Endothelial cell of umbilical vein (primary cell): Measurements from ENCODE around the gene KLK1. TPM values are rescaled to one million over a fixed set of nuclear protein-coding genes. Genes with fewer than 3 reads are reported as not detected.

Experiments used
- BruUV-seq: library from RNA; stranded (reverse); fragments of 400-500 nt; replicated peaks from 2 replicates; lab custom pipeline; 2021; lab: Mats Ljungman, UMichigan
- CTCF ChIA-PET: fragments of 300-600, 350-600 bp; sonication (Branson Sonifier 250); formaldehyde crosslinking; loops from one replicate; lab custom pipeline; 2021; ENCODE audit warnings: antibody characterized with exemption, inconsistent platforms; lab: Charles Lee
- POLR2A ChIA-PET: fragments of 300-600, 350-600 bp; sonication (Branson Sonifier 250); formaldehyde crosslinking; loops from one replicate; lab custom pipeline; 2021; ENCODE audit warnings: antibody characterized with exemption, inconsistent platforms; lab: Charles Lee
- DNase-seq: peaks from one replicate; pipeline ENCODE4 v3.0.0-alpha.2; 2011; ENCODE audit warnings: low read depth, low spot score
- FAIRE-seq: peaks from 2 replicates; lab custom pipeline; 2011; peaks lifted over from hg19 to GRCh38; lab: Jason Lieb, UNC
- H2AFZ ChIP-seq: 2 replicates; pipeline ENCODE4 v1.6.0; 2012; ENCODE audit warnings: low read depth, low read length, control low read depth, inconsistent platforms
- H3K27ac ChIP-seq: 2 replicates; pipeline ENCODE4 v1.5.1; 2011; ENCODE audit warnings: low read depth, mild to moderate bottlenecking, control low read depth, low read length, moderate library complexity; ENCODE audit not compliant: insufficient read depth
- H3K27me3 ChIP-seq, 2 experiments: 2 replicates each; pipeline versions ENCODE4 v1.6.0 to v1.6.1; 2011; ENCODE audit warnings: low read length in 2 of 2, mixed read lengths in 1 of 2; ENCODE audit not compliant: control insufficient read depth in 2 of 2, insufficient read depth in 2 of 2
- H3K36me3 ChIP-seq, 2 experiments: 2 replicates in 1 of 2; 3 replicates in 1 of 2; pipeline ENCODE4 v1.5.1; 2011; ENCODE audit warnings: low read length in 2 of 2, mild to moderate bottlenecking in 1 of 2, moderate library complexity in 1 of 2; ENCODE audit not compliant: control insufficient read depth in 2 of 2, insufficient read depth in 2 of 2; ENCODE audit errors: extremely low read depth in 1 of 2
- H3K4me1 ChIP-seq: 3 replicates; pipeline ENCODE4 v1.5.1; 2011; ENCODE audit warnings: mild to moderate bottlenecking, low read length; ENCODE audit not compliant: control insufficient read depth, insufficient read depth; ENCODE audit errors: extremely low read depth
- H3K4me2 ChIP-seq: 2 replicates; pipeline ENCODE4 v1.6.1; 2011; ENCODE audit warnings: low read length, control low read depth, mixed read lengths; ENCODE audit not compliant: insufficient read depth
- H3K4me3 ChIP-seq, 3 experiments: fragments of 200-600 bp in 1 of 3; sonication (generic), shearing (Covaris generic) in 1 of 3; replicated peaks in 1 of 3; 2 replicates each; pipeline ENCODE4 v1.5.1; 2011 to 2016; ENCODE audit warnings: control low read depth in 3 of 3, low read length in 3 of 3, mild to moderate bottlenecking in 2 of 3, inconsistent platforms in 1 of 3, low read depth in 1 of 3, moderate library complexity in 1 of 3; ENCODE audit not compliant: insufficient read depth in 1 of 3
- H3K79me2 ChIP-seq: 2 replicates; pipeline ENCODE4 v1.6.0; 2012; ENCODE audit warnings: low read length, inconsistent platforms; ENCODE audit not compliant: control insufficient read depth, insufficient read depth
- H3K9ac ChIP-seq: replicated peaks from 2 replicates; pipeline ENCODE3; 2011; ENCODE audit warnings: low read length, control low read depth; ENCODE audit not compliant: insufficient read depth; ENCODE audit errors: extremely low read depth
- H3K9me1 ChIP-seq: replicated peaks from 3 replicates; pipeline ENCODE4 v1.6.0; 2011; ENCODE audit warnings: mild to moderate bottlenecking, low read length; ENCODE audit not compliant: control insufficient read depth, insufficient read depth; ENCODE audit errors: extremely low read depth
- H3K9me3 ChIP-seq: replicated peaks from 2 replicates; pipeline ENCODE4 v1.5.1; 2012; ENCODE audit warnings: low read length, inconsistent platforms; ENCODE audit not compliant: control insufficient read depth, insufficient read depth
- H4K20me1 ChIP-seq: replicated peaks from 2 replicates; pipeline ENCODE3; 2011; ENCODE audit warnings: mild to moderate bottlenecking, low read length; ENCODE audit not compliant: control insufficient read depth, insufficient read depth; ENCODE audit errors: extremely low read depth
- CTCF ChIP-seq, 2 donors: IDR thresholded peaks; 1 replicate in 1 of 2; 2 replicates in 1 of 2; pipeline ENCODE4 v1.5.1; 2011; ENCODE audit warnings: low read length in 2 of 2, mild to moderate bottlenecking in 2 of 2, moderate library complexity in 2 of 2, control low read depth in 1 of 2, inconsistent platforms in 1 of 2, low read depth in 1 of 2; ENCODE audit not compliant: insufficient read depth in 1 of 2; ENCODE audit errors: extremely low read depth in 1 of 2
- FOS ChIP-seq: IDR thresholded peaks from 2 replicates; pipeline ENCODE4 v1.6.1; 2011; ENCODE audit warnings: mild to moderate bottlenecking, low read length, moderate library complexity, borderline replicate concordance; ENCODE audit not compliant: insufficient read depth
- GATA2 ChIP-seq: IDR thresholded peaks from 2 replicates; pipeline ENCODE4 v1.7.0; 2011; ENCODE audit warnings: low read depth, mild to moderate bottlenecking, moderate library complexity, mixed read lengths, low read length; ENCODE audit not compliant: insufficient read length, insufficient read depth
- JUN ChIP-seq: IDR thresholded peaks from 2 replicates; pipeline ENCODE4 v1.6.1; 2011; ENCODE audit warnings: borderline replicate concordance, low read depth; ENCODE audit not compliant: insufficient read length, insufficient read depth
- MAX ChIP-seq: IDR thresholded peaks from 2 replicates; pipeline ENCODE4 v1.6.1; 2011; ENCODE audit not compliant: insufficient read depth, insufficient read length
- MYC ChIP-seq: IDR thresholded peaks from one replicate; pipeline ENCODE4 v1.6.1; 2011; ENCODE audit warnings: mild to moderate bottlenecking, low read depth, low read length
- POLR2A ChIP-seq: IDR thresholded peaks from 2 replicates; pipeline ENCODE4 v1.6.1; 2012; ENCODE audit warnings: low read depth, mild to moderate bottlenecking, control low read depth, low read length
- dilution Hi-C: fragments of 300-500 bp; cut with MboI; formaldehyde crosslinking; loops from one replicate; pipeline ENCODE4 v1.15.0; 2019; ENCODE audit warnings: low sequenced_read_pairs; ENCODE audit not compliant: extremely low pct_ligation_motif_present
- intact Hi-C: fragments of 100-400 bp; cut with micrococcal nuclease; formaldehyde crosslinking; loops from one replicate; pipeline ENCODE4 v1.10.0; 2022
- polyA plus RNA-seq, 4 experiments: library from polyadenylated mRNA; depleted of rRNA in 3 of 4; stranded (reverse) in 3 of 4; unstranded in 1 of 4; fragments of >200 nt; gene quantifications; 2 replicates each; pipeline versions ENCODE4 v1.2.1 to v1.2.3, GENCODE V29; 2011 to 2012; ENCODE audit warnings: missing spikeins in 1 of 4
- total RNA-seq: library from RNA; stranded (reverse); gene quantifications from 2 replicates; pipeline ENCODE4 v1.2.3, GENCODE V29; 2021

The KLK1 gene
- total and polyA plus RNA-seq, 2 donors (not counting 3 experiments of a cell fraction or from before 2014, with no cell fraction given), result 0.08 TPM; not detected in 1

GRCh38 chr19:50830266-50831025, 6.9 kb upstream of the KLK1 start:
- intact Hi-C loops (no loop called here), dilution Hi-C loops (no loop called here)
- no peak for FAIRE-seq
- Histone ChIP-seq H3K9me1 (no peaks in the 10 kb centered on the region), H4K20me1 (no peaks in the 10 kb centered on the region), H2AFZ (no peak overlapping the region), H3K36me3 (no peaks in the 10 kb centered on the region), H3K4me1 (peaks cover 2% of the 10 kb centered on the region), H3K9me3 (no peaks in the 10 kb centered on the region), H3K4me3 (no peak overlapping the region), H3K9ac (no peak overlapping the region), H3K27me3 (no peaks in the 10 kb centered on the region), H3K79me2 (no peaks in the 10 kb centered on the region), H3K27ac (no peak overlapping the region), H3K4me2 (no peak overlapping the region)
- TF ChIP-seq POLR2A, result no peak
- no peak for TF ChIP-seq CTCF (IDR thresholded peaks at IDR 0.05; ENCODE audit: extremely low read depth in 1 of 2, insufficient read depth in 1 of 2, low read depth in 1 of 2, low read length in 2 of 2)
- no peak for TF ChIP-seq JUN
- no peak for TF ChIP-seq GATA2
- TF ChIP-seq FOS, result no peak
- TF ChIP-seq MYC, result no peak
- TF ChIP-seq MAX, result no peak
- ChIA-PET POLR2A (no interaction called here), CTCF (interaction anchor here (0.5 kb wide), 1 partner anchor 23 kb away, joined by 3 read pairs; no protein-coding TSS in a partner anchor)
- no TSS peak for BruUV-seq
- no peak for DNase-seq
